GM18505 (cell line): ENCODE measurements around the gene NME2.
A peak's percentile ranks its signal among the peaks of the same experiment; 100 is the strongest.

Source experiments
- ATAC-seq: cut with Tn5 transposase; IDR thresholded peaks from one replicate; pipeline ENCODE4 v1.9.1; 2021; ENCODE audit not compliant: unreplicated experiment
- POLR2A ChIP-seq: IDR thresholded peaks from 4 replicates; pipeline ENCODE4 v1.6.1; 2011; ENCODE audit warnings: borderline replicate concordance; ENCODE audit not compliant: insufficient read depth, insufficient read length; ENCODE audit errors: extremely low read depth

Gene NME2

DNA sequence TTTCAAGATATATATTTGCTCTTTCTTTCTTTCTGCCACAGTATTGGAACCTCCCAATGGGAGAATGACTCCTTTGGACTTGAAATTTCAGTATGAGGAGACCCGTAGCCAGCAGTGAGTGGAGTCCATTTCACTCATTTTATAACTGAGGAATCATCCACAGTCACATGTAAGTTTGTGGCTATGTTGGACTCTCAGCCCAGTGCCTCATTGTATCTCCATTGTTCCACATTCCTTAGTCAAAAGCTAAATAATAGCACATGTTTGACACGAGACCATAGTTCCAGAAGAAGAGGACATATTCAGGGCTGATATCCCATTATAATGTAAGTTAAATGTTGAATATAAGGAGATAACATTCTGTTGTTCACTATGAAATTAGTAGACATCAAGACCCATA, 32.8 kb upstream of the NME2 start:
- TF ChIP-seq POLR2A: no peak
- peak; percentile 24 for ATAC-seq

DNA sequence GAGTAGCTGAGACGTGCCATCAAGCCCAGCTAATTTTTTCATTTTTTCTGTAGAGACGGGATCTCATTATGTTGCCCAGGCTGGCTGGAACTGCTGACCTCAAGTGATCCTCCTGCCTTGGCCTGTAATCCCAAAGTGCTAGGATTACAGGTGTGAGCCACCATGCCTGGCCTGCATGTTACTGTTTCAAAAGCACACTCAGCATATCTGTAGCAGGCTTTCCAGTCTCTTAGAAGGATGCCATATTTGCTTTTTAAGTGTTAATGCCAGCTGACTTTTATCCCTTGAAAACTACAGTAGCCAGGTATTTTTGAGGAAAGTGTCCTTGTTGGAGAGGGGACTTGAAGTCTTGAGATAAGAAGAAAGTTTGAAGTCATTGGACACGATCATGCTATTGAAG, 30.3 kb upstream of the NME2 start:
- TF ChIP-seq POLR2A: no peak
- ATAC-seq: no peak

DNA sequence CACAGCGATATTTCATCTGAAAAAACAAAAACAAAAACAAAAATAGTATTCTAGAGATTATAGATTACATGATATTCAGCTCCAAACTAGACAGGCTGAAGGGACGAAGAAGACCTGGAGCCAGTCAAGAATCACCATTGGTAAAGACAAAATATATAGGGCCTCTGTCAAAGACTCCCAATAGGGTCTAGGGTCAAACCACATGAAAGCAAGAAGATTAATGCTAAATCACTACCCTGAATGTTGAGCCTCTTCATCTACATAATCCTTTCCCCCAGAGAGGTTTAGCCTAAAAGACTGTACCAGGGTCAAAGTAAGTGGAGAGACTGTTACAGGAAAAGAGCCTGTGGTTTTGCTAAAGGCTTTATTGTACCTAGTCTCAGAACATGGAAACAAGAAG, 23.6 kb upstream of the NME2 start:
- no peak for TF ChIP-seq POLR2A
- ATAC-seq: no peak

DNA sequence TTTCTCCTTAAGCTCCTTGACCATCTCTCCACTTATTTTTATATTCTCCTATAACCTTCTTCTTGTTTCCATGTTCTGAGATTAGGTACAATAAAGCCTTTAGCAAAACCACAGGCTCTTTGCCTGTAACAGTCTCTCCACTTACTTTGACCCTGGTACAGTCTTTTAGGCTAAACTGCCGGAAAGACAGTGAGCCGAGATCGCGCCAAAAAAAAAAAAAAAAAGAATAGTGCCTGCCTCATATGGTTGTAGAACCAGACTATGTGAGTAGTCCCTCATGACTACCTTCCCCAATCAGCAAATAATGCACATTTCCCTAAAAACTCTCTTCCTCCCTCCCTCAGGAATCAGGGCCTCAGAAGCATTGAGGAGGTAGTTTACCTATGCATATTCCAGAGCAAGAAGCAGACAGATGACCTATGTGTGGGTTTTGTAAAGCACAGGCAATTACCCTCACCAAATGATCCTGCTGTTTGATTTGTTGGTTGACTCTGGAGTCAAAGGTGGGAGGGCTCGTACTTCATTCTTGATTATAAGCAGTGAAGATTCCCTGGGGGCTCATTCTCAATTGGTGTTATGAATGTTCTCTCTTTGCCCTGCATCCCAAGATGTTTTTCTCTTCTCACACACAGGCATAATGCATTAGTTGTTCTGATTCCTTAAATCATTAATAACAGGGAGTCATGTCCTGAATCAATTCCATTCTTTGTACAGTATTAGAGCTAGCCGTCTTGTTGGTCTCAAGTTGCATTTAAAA, 21.8 kb upstream of the NME2 start:
- no peak for ATAC-seq

DNA sequence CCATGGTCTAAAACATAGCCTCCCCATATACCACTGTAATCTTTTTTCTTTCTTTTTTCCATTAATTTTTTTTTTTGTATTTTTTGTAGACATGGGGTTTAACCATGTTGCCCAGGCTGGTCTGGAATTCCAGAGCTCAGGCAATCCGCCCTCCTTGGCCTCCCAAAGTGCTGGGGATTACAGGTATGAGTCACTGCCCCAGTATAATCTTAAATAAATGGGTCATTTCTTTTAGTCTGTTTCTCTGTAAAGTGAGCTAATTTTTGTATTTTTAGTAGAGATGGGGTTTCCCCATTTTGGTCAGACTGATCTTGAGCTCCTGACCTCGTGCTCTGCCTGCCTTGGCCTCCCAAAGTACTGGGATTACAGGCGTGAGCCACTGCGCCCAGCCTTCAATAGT, 18.6 kb upstream of the NME2 start:
- TF ChIP-seq POLR2A: no peak
- ATAC-seq: no peak

More for the DNA sequence above, 21.8 kb upstream of the NME2 start:
- TF ChIP-seq POLR2A: no peak

DNA sequence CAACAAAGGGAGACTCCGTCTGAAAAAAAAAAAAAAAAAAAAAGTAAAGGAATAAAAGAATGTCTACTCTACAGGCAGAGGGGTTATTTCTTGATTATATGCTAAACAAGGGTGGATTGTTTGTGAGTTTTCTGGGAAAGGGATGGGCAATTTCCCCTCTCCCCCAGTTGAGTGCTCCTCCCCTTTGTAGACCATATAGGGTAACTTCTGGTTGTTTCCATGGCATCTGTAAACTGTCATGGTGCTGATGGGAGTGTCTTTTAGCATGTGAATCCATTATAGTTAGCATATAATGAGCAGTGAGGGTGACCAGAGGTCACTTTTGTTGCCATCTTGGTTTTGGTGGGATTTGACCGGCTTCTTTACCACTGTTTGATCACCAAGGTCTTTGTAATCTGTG, 17.0 kb upstream of the NME2 start:
- TF ChIP-seq POLR2A: no peak
- ATAC-seq: no peak

DNA sequence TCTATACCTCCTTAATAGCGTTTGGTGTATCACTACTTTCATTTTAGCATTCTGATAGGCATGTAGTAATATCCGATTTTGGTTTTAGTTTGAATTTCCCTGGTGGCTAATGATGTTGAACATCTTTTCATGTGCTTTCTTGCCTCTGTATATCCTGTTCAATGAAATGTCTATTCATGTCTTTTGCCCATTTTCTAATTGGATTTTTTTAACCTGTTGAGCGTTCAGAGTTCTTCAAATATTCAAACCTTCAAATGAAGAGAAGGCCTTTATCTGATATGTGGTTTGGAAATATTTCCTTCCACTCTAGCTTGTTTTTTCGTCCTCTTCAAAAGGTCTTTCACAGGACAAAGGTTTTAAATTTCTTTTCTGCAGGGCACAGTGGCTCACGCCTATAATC, 15.3 kb upstream of the NME2 start:
- TF ChIP-seq POLR2A: no peak
- ATAC-seq: no peak

DNA sequence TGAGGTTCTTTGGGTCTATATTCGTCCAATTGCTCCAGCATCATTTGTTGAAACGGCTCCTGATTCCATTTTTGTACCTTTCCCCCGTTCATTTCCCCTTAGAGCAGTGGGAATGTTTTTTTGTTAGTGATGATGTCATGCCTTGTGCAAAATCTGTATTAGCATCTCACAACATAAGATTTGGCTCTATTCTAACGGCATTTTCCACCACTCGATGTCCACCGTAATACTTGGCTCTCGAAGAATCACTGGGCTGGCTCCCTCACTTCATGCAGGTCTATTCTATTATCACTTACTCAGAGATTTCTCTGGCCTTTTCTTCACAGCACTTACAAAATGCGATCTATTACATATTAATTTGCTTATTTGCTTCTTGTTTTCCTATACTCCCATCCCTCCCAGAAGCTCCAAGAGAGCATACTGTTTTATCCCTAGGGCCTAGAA, 13.4 kb upstream of the NME2 start:
- no peak for TF ChIP-seq POLR2A
- ATAC-seq: peak; percentile 3

DNA sequence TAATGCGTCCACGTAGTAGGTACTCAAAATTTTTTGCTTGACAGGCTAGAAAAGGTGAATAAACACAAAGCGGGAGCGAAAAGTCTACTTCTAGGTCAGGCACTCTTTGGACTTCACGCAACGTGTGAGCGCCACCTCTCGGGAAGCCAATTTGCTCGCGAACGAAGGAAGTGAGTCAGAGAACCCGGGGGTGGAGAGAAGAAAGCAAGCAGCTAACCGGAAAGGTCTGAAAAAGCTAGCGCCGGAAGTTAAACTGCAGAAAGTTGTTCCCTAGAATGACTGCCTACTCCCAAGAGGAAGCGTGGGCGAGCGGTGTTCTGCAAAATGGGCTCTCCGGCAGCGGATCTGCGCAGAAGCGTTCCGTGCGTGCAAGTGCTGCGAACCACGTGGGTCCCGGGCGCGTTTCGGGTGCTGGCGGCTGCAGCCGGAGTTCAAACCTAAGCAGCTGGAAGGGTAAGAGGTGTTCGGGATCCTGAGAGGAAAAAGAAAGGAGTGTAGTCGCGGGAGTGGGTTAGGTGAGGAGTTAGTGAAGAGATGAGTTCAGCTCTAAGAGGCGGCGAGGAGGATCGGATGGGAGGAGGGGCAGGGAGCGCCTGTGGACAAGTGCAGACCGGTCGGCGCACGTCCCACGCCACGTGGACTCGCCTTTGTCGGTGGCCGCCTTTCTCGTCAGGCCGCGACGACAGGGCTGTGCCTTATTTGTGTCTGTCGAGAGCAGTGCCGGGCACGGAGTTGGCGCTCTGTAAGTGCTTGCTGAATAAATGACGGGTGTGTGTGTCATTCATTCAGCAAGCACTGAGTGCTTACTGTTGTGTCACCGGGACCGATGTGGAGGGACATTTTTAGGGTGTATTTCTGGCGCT, 12.8 kb upstream of the NME2 start, which contains the start of gene NME1:
NME1 (plus strand) TSS at position 350 of the 863 bp plus-strand sequence. CDS start 2,096 bp downstream, outside the sequence.
- ATAC-seq: peak; percentile 90
- TF ChIP-seq POLR2A: peak; percentile 85

DNA sequence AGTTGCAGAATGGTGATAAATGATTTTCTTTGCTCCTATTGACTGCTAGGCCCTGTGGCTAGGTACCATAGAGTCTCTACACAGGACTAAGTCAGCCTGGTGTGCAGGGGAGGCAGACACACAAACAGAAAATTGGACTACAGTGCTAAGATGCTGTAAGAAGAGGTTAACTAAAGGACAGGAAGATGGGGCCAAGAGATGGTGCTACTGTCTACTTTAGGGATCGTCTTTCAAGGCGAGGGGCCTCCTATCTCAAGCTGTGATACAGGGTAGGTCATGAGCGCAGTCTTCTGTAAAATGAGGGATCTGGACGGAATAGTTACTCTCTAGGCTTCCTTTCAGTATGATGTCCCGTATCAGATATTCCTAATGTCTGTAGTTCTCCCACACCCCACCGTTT, 12.0 kb upstream of the NME2 start:
- no peak for TF ChIP-seq POLR2A
- no peak for ATAC-seq

DNA sequence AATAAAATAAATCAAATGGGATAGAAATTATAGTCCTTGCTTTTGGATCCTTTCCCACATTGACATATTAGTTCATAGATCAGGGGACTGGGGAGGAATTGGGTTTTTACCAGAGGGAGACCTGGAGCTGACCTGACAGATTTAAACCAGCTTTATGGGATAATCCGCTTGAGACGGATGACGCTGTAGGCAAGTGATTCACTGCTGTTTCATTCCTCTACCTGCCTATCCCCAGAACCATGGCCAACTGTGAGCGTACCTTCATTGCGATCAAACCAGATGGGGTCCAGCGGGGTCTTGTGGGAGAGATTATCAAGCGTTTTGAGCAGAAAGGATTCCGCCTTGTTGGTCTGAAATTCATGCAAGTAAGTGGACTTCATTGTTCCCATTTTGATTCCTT, 10.8 kb upstream of the NME2 start:
- no peak for TF ChIP-seq POLR2A
- ATAC-seq: no peak

DNA sequence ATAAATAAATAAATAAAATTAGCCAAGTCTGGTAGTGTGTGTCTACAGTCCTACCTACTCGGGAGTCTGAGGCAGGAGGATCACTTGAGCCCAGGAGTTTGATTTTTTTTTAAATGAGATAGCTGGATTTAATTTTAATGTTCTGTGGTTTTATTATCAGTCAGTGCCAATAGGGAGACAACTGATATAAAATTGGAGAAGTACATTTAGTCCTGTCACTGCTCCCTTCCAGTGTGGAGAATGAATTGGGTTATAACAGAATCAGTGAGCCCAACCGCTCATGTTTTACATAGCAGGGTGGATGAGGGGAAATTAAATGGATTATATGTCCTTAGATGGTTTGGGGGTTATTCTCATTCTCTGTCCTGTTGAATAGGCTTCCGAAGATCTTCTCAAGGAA, 6.6 kb upstream of the NME2 start:
- ATAC-seq: no peak
- no peak for TF ChIP-seq POLR2A

DNA sequence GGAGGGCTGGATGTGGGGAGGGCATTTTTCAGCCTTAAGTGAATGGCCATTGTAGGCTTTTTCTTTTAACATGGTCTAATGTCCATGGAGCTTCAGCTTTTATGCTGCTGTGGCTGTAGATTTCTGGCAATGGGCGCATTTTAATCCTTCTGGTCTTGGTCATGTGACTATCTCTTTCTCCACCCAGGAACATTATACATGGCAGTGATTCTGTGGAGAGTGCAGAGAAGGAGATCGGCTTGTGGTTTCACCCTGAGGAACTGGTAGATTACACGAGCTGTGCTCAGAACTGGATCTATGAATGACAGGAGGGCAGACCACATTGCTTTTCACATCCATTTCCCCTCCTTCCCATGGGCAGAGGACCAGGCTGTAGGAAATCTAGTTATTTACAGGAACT, 4.7 kb upstream of the NME2 start:
- ATAC-seq: no peak
- no peak for TF ChIP-seq POLR2A
